Testis (tissue), 2 donors: ENCODE measurements around the gene UPF3A.

Experiments
- CTCF ChIP-seq, 3 experiments: fragments of 450-650 bp in 2 of 3; fragments of 200-600 bp in 1 of 3; sonication (generic) in 1 of 3; IDR thresholded peaks; one replicate each; pipeline ENCODE4 v1.5.1; 2016 to 2019; ENCODE audit warnings: antibody characterized with exemption in 3 of 3, mild to moderate bottlenecking in 2 of 3, moderate library complexity in 1 of 3
- POLR2A ChIP-seq: fragments of 450-650 bp; IDR thresholded peaks from one replicate; pipeline ENCODE4 v1.6.1; 2017; ENCODE audit warnings: antibody characterized with exemption, mild to moderate bottlenecking, moderate library complexity

GRCh38 chr13:114249077-114249476, 32.3 kb upstream of the UPF3A start:
- TF ChIP-seq CTCF (IDR thresholded peaks at IDR 0.05) (no peak), POLR2A (no peak)
